ENCODE measurements around the gene SELENOV. TPM values are rescaled to one million over a fixed set of nuclear protein-coding genes. Genes with fewer than 3 reads are reported as not detected.

The SELENOV gene
- total and polyA plus RNA-seq, 9 of the 15 experiments (the other 6 are each of a cell fraction or from before 2014, with no cell fraction given): 0.04 to 0.09 (median 0.06) TPM; not detected in 4

DNA sequence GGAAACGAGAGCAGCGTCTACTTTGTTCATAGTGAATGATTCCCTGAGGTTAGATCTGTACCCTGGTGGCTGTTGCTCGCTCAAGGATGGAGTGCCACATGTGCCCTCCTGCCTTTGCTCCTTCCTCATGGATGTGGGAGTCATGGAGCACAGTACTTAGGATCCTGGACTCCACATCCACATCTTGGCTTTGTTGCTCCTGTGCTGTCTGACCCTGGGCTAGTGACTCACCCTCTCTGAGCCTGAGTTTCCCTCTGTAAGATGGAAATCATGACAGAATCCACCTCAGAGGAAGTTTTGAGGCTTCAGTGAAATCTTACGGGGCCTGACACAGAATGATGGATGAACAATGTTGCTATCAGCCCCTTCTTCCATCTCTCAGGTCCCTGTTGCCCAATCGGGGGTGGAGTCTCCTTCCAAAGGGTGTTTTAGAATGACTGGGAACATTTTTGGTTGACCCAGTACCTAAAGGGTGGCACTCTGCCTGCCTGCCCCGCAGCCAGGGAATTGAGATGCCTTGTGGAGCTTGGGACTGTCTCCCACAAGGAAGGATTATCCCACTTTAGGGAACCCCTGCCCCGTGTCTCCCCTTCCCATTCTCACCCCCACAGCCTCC is 44.1 kb upstream of the SELENOV start:
- DNase-seq (ENCODE audit: extremely low read depth in 1 of 4, low spot score in 3 of 4) (no peak), FAIRE-seq (no peak), ATAC-seq (no peak)
- ChIA-PET POLR2A (no interaction called here), CTCF (ENCODE audit: low intra/inter-chr PET ratio) (no interaction called here)
- H3K79me2 ChIP-seq (ENCODE audit: control insufficient read depth, insufficient read depth, low read length): no peaks in the 10 kb centered on the region
- H3K27me3 ChIP-seq (ENCODE audit: control insufficient read depth in 2 of 2, insufficient read depth in 2 of 2, low read length in 2 of 2): no peaks in the 10 kb centered on the region
- no peak overlapping the region for H3K4me2 ChIP-seq (ENCODE audit: insufficient read depth, low read length)
- WGBS (ENCODE audit: insufficient coverage, low coverage, missing lambda C conversion rate): 73% methylated on average over 6 of the region's 7 CpGs
- no peak overlapping the region for H2AFZ ChIP-seq (ENCODE audit: low read depth, low read length)
- H3K27ac ChIP-seq (ENCODE audit: extremely low read depth, low read depth, low read length): no peak overlapping the region
- no peaks in the 10 kb centered on the region for H3K9me1 ChIP-seq (ENCODE audit: control insufficient read depth, insufficient read depth, low read length)
- no TSS peak for BruUV-seq (replicated peaks)
- no peak overlapping the region for H3K4me3 ChIP-seq
- H3K36me3 ChIP-seq (ENCODE audit: control insufficient read depth, insufficient read depth, low read length): peaks cover 97% of the 10 kb centered on the region
- H3K9ac ChIP-seq (ENCODE audit: insufficient read depth in 1 of 2, low read depth in 2 of 2, low read length in 2 of 2): no peak overlapping the region
- in situ Hi-C loops (cut with MboI) (no loop called here), intact Hi-C loops (cut with micrococcal nuclease) (no loop called here)
- H3K4me1 ChIP-seq (replicated peaks in 1 of 2; ENCODE audit: control insufficient read depth in 2 of 2, insufficient read depth in 2 of 2, low read length in 2 of 2): peaks cover 0 to 16% of the 10 kb centered on the region in 2 experiments; a peak in 1 of 5 replicates
- peak; percentile 12 for TF ChIP-seq ZFP36 (IDR thresholded peaks at IDR 0.05; ENCODE audit: low read depth, low read length, partially characterized antibody)
- TF ChIP-seq, protein P1, sequence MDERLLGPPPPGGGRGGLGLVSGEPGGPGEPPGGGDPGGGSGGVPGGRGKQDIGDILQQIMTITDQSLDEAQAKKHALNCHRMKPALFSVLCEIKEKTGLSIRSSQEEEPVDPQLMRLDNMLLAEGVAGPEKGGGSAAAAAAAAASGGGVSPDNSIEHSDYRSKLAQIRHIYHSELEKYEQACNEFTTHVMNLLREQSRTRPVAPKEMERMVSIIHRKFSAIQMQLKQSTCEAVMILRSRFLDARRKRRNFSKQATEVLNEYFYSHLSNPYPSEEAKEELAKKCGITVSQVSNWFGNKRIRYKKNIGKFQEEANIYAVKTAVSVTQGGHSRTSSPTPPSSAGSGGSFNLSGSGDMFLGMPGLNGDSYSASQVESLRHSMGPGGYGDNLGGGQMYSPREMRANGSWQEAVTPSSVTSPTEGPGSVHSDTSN (CRISPR knock-in tag; IDR thresholded peaks at IDR 0.05; ENCODE audit: low read depth): no peak
- TF ChIP-seq, protein P1 (tag; conservative IDR thresholded peaks at IDR 0.05; ENCODE audit: low read depth): peak; percentile 43; the same call in 1 of the 2 replicates
- no peak for TF ChIP-seq ZNF232 (CRISPR knock-in tag; IDR thresholded peaks at IDR 0.05)
- peak; percentile 61; the same call in 1 of the 2 replicates for TF ChIP-seq CEBPB (tag; IDR thresholded peaks at IDR 0.05)
- no peaks in the 10 kb centered on the region for H3K9me3 ChIP-seq (replicated peaks; ENCODE audit: control insufficient read depth, insufficient read depth, low read depth, low read length)
- no peaks in the 10 kb centered on the region; the same call in 1 of the 2 replicates for H4K20me1 ChIP-seq (replicated peaks; ENCODE audit: control insufficient read depth, insufficient read depth, low read length)

Data from K562 (cell line).